Measurements from ENCODE around the gene SUCLA2. TPM values are rescaled to one million over a fixed set of nuclear protein-coding genes. Genes with fewer than 3 reads are reported as not detected.

SUCLA2 gene
- total RNA-seq, 1 donor from 2014 or later, result 40.2 TPM

DNA sequence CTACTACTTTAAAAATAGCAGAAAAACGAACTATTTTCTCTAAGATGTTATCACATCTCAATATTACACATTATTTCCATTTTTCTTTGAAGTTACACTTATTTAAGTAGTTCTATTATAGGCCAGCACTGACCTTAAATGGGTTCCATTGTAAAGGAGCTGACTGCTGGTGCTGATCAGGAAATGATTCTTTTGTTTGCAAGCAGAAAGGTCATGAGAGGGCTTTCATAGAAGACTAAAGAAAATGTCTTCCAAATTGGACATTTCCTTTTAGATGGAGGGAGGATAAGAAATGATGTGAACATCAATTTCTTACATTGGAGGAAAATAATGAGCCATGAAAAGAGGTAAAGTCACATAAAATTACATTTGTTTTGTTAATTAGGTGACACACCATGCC is 96.2 kb downstream of the SUCLA2 start:
- intact Hi-C loops (cut with micrococcal nuclease), result no loop called here

DNA sequence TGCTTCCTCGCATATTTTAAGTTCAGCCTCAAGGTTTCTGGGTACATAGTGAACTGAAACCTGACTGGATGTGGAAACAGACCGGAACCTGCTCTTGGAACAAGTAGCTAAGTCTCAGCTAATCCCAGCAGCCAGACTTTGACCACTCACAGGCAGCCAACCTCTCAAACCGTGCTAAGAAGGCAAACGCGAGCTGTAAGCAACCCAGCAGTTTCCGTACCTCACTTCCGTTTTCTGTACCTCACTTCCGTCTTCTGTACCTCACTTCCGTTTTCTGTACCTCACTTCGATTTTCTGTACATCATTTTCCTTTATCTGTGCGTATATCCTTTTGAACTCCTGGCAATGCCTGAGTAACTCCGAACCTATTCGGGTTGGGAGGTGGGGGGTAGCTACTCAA is 96.8 kb downstream of the SUCLA2 start:
- intact Hi-C loops (cut with micrococcal nuclease), result no loop called here

DNA sequence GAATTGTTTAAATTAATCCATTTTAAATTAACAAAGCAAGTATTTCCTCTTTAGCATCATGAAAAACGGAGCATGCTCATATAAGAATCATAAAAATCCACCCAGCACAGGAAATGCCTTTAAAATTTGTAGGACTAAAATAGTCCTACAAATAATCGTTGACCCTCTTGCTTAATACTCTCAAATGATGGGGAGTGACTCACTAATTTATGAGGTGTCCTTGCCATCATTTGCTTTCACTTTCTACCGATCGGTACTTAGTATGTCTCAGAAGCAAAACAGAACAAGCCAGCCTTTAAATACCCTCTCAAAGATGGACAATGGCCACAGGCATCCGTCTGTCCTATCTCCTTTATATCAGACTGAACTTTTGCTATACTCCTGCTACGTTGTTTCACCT is 97.2 kb downstream of the SUCLA2 start:
- intact Hi-C loops (cut with micrococcal nuclease), result no loop called here

DNA sequence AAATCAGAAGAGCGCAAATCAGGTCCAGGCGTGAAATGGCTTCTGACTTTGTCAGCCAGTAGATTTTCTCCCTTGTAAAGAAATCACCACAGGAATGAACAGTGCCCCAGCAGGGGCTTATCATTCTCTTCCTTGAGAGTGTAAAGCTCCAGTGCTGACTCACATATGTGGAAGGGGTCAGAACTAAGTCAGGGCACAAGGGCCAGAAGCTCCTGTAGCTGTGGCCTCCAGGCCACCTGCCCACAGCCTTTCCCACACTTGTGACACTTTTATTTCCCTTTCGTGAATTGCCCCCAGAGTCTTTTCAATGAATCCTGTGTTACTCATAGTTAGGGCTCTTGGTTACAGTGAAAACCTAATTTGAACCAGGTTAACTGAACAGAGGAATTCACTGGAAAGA is 99.6 kb downstream of the SUCLA2 start:
- intact Hi-C loops (cut with micrococcal nuclease), result no loop called here

DNA sequence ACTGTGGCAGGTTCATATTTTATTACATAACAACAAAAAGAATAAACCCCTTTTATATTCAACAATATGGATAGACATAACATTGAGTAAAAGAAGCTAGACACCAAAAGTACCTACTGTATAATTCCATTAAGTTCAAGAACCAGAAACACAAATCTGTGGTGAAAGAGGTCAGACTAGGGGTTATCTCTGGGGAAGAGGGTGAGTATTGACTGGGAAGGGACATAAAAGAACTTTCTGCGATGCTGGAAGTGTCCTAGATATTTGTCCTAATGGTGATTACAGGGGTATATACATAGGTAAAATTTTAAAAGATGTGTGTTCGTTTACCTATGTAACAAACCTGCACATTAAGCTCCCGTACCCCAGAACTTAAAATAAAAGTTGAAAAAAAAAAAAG is 103.0 kb downstream of the SUCLA2 start:
- intact Hi-C loops (cut with micrococcal nuclease), result no loop called here

DNA sequence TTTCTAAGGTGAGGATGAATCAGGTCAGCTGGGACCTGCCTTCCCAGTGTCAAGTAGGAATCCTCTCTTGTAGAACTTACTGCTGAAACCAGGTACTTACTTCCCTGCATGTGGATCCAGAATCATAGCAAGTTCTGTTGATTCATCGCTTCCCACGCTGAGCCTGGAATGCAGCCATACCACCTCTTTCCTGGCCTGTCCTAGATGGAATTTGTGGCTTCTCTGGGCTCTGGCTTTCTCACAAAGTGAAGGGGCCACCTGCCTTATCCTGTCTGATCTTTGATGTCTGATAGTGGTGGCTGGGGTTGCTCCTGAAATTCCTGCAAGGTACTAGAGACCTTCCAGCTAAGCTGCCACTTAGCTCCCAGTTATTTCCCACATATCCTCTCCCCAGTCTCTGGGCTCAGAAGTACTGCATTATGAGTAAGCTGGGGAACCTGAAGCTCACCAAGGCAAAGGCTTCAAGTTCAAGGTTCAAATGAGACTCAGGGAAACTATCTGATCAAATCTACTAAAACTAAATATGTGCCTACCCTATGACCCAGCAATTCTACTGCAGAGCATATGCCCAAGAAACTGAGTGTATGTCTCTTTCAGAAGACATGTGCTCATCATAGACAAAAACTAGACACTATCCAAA is 103.5 kb downstream of the SUCLA2 start:
- intact Hi-C loops (cut with micrococcal nuclease), result no loop called here

DNA sequence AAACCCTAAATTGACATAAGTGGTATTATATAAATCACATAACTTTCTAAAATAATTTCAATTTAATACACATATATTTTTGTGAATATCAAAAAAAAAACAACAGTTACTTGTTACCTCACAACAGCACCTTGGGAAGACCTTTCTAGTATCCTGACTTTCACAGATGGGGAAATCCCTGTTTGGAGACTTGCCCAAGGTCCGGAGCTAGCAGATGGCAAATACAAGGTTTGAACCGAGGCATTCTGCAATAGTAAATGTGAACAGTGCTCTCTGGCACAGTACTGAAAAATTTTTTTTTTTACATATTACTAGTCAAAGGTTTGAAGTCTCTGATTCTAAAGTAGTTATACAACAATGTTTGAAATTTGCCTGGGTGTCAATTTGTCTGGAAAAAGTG is 104.5 kb downstream of the SUCLA2 start:
- intact Hi-C loops (cut with micrococcal nuclease), result no loop called here

DNA sequence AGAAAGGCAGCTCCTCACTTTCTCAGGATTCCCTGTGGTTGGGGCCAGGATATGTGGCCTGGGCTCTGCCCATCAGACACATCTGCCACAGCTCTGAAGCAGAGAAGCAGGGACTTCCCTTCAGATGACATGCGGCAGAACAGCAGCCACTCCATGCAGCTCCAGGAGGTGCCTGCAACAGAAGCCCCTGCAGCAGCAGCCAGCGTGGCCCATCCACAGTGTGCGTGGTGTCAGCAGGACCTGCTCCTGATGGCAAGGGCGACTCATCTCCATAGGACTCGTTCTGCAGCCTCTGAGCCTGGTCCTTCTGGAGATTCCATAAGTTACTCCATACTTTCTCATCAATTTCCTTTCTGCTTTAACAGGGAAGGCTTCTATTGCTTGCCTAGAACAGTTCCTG is 105.0 kb downstream of the SUCLA2 start:
- intact Hi-C loops (cut with micrococcal nuclease), result no loop called here

DNA sequence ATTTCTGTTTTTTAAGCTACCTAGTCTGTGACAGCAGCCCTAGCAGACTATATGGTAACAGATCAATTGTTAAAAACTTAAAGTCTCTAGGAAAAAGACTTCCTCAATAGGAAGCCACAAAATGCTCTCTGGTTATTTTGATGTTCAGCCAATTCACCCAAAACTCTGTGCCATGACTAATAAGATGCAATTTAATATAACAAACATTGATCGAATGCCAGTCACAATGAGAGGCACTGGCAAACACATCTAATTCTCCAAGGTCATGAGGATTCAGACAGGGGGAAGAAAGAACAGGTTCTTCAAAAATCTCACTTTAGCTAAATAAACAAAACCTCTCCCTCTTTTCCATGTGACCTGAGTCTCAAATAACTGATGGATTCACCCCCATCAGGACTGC is 107.5 kb downstream of the SUCLA2 start:
- intact Hi-C loops (cut with micrococcal nuclease), result no loop called here

Other genes with a start within 250 kb of the SUCLA2 start
- 10.7 and 10.8 TPM in 2 replicates for gene NUDT15, start 36.5 kb upstream of the SUCLA2 start, total RNA-seq
- gene MED4, start 93.8 kb upstream of the SUCLA2 start, total RNA-seq, result 62.2 and 66.8 TPM in 2 replicates
- 176 and 181 TPM in 2 replicates for gene ITM2B, start 231.9 kb upstream of the SUCLA2 start, total RNA-seq